Body of pancreas (tissue), 4 donors: Measurements from ENCODE around the gene MAST4. TPM values are rescaled to one million over a fixed set of nuclear protein-coding genes. Genes with fewer than 3 reads are reported as not detected.

Experiments used
- ATAC-seq: fragments of 150-250 bp; one replicate; pipeline ENCODE4 v1.9.1; 2016
- DNase-seq, 4 donors: peaks; one replicate each; pipeline ENCODE4 v3.0.0-alpha.2; 2019
- H3K27ac ChIP-seq, 4 donors: fragments of 200-600 bp; sonication (generic); 1 replicate in 3 of 4; 2 replicates in 1 of 4; pipeline versions ENCODE4 v1.5.1 to v1.6.1; 2016 to 2019; ENCODE audit warnings: mild to moderate bottlenecking in 1 of 4, mixed read lengths in 1 of 4, moderate library complexity in 1 of 4
- H3K27me3 ChIP-seq, 2 donors: fragments of 200-600 bp; sonication (generic); one replicate each; pipeline ENCODE4 v1.6.0; 2016; ENCODE audit warnings: mild to moderate bottlenecking in 1 of 2
- H3K36me3 ChIP-seq, 2 donors: fragments of 200-600 bp; sonication (generic); replicated peaks in 1 of 2; 2 replicates each; pipeline ENCODE4 v1.5.1; 2016; ENCODE audit warnings: low read depth in 2 of 2; ENCODE audit not compliant: insufficient read depth in 1 of 2
- H3K4me1 ChIP-seq: fragments of 200-600 bp; sonication (generic); one replicate; pipeline ENCODE4 v1.6.0; 2016
- H3K4me3 ChIP-seq, 2 donors: fragments of 200-600 bp; sonication (generic); 1 replicate in 1 of 2; 2 replicates in 1 of 2; pipeline ENCODE4 v1.5.1; 2016 to 2019
- H3K9me3 ChIP-seq, 3 donors: fragments of 200-600 bp; sonication (generic); 1 replicate in 2 of 3; 2 replicates in 1 of 3; pipeline ENCODE4 v1.5.1; 2016
- CTCF ChIP-seq, 7 experiments: fragments of 450-650 bp in 4 of 7; fragments of 200-600 bp in 3 of 7; sonication (generic) in 3 of 7; IDR thresholded peaks; one replicate each; pipeline ENCODE4 v1.5.1; 2016 to 2019; ENCODE audit warnings: antibody characterized with exemption in 7 of 7
- POLR2A ChIP-seq, 3 donors: fragments of 450-650 bp; IDR thresholded peaks; one replicate each; pipeline ENCODE4 v1.6.1; 2016; ENCODE audit warnings: antibody characterized with exemption in 3 of 3, mild to moderate bottlenecking in 2 of 3
- WGBS, 2 donors: methylation state at CpG; one replicate each; pipeline ENCODE4 v1.1.5; 2017; 5-methylcytosine and 5-hydroxymethylcytosine counted together
- intact Hi-C: fragments of 100-400 bp; cut with DNase I; formaldehyde crosslinking; loops from one replicate; pipeline ENCODE4 v1.15.1; 2023
- total RNA-seq, 2 donors: library from RNA; depleted of rRNA; stranded (reverse); fragments of >200 nt; gene quantifications; one replicate each; pipeline ENCODE4 v1.1.0, GENCODE V29; 2016

MAST4 gene
- total RNA-seq, 2 donors from 2014 or later = 17.9 to 29.7 TPM

DNA sequence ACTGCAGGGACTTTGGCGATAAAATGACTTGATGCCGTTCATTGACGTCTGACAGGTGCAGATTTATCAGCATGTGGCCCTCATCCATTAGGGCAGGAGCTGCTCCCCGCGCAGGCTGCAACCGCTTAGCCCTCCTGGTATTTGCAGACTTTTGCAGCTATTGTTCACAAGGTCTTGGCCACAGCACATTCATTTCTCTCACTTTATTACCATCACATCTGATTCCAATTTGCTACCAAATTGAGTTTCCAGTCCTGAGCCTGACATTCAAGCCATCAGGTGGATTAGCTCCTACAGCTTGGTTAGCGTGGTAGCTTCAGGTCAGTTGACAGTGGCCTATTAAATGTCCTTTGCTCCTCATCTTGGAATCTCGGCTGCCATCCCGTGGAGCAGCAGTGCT is 301.2 kb downstream of the MAST4 start:
- WGBS, 2 donors = 89 to 92% methylated on average over 9 of the region's 9 CpGs
- no peak for DNase-seq
- intact Hi-C loops = no loop called here

DNA sequence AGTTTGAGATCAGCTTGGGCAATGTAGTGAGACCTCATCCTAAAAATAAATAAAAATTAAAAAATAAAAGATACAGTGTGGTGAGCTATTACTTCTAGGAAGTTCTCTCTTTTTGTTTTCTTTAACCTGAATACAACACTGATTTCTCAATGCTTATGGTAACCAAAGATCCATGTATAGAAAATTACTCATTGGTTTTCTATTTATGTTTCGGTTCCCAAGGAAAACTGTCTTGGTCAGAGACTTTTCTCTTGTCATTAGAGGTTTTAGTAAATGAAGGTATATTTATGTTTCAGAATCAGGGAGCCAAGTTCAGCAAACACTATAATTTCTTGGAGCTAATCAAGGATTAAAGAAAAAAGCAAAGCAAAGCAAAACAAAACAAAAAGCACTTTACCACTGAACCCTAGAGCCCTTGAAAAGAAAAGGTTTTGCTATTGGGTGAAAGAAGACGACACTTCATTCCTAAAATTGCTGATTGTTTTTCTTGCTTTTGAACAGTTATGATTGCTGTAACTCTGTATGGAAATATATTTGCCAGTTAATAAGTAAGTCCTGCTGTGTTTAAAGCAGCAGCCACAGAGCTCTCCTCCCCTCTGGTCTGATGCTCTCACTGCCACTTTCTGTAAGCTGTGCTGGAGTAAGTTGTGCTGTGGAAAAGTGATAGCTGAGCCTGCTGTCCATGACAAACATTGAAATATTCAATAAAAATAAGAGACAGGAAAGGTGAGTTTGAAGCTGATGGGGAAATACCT is 302.2 kb downstream of the MAST4 start:
- intact Hi-C loops = no loop called here
- Histone ChIP-seq H3K9me3 (no peaks in the 10 kb centered on the region), H3K27ac (no peak overlapping the region), H3K4me3 (no peak overlapping the region), H3K4me1 (no peaks in the 10 kb centered on the region), H3K36me3 (no peaks in the 10 kb centered on the region), H3K27me3 (no peaks in the 10 kb centered on the region)
- 69 to 88% methylated on average over 2 of the region's 2 CpGs for WGBS, 2 donors
- no peak for TF ChIP-seq POLR2A (IDR thresholded peaks at IDR 0.05)
- TF ChIP-seq CTCF (IDR thresholded peaks at IDR 0.05) = no peak
- ATAC-seq = no peak
- DNase-seq = no peak

More for the DNA sequence above, 301.2 kb downstream of the MAST4 start:
- peaks cover 1% of the 10 kb centered on the region for H3K4me1 ChIP-seq
- no peak overlapping the region for H3K27ac ChIP-seq
- no peak for ATAC-seq
- H3K27me3 ChIP-seq = no peaks in the 10 kb centered on the region
- no peaks in the 10 kb centered on the region for H3K9me3 ChIP-seq
- TF ChIP-seq POLR2A (IDR thresholded peaks at IDR 0.05) = no peak
- no peak for TF ChIP-seq CTCF (IDR thresholded peaks at IDR 0.05)
- no peaks in the 10 kb centered on the region for H3K36me3 ChIP-seq
- H3K4me3 ChIP-seq = no peak overlapping the region

GRCh38 chr5:66903218-66903617 is 307.0 kb downstream of the MAST4 start:
- no peak overlapping the region for H3K4me3 ChIP-seq
- ATAC-seq (no peak), DNase-seq (no peak)
- H3K4me1 ChIP-seq = no peaks in the 10 kb centered on the region
- H3K9me3 ChIP-seq = no peaks in the 10 kb centered on the region
- H3K36me3 ChIP-seq = no peaks in the 10 kb centered on the region
- intact Hi-C loops = no loop called here
- no peaks in the 10 kb centered on the region for H3K27me3 ChIP-seq
- H3K27ac ChIP-seq = no peak overlapping the region
- WGBS, 2 donors = 91 to 97% methylated on average over 1 of the region's 1 CpG
- TF ChIP-seq CTCF (IDR thresholded peaks at IDR 0.05) (no peak), POLR2A (IDR thresholded peaks at IDR 0.05) (no peak)

DNA sequence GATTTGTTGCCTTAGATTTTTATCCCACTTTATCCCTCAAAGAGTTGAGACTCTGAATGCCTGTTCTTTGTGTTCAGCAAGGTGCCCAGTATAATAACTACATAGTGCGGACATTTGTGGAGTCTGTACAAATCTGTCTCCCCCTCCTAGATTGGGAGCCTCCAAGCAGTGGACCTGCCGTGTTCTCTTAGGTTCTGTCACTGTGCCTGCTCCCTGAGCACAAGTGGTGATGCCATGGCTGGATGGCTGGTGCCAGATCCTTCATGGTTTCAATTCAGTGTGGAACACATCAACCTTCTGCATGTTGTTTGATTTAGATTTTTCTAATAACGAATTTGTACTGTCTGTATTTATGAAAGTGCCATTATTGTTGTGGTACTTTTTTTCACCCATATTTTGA is 307.5 kb downstream of the MAST4 start:
- WGBS, 2 donors = 72 to 80% methylated on average over 3 of the region's 3 CpGs
- no peak for TF ChIP-seq CTCF (IDR thresholded peaks at IDR 0.05)
- no peak for TF ChIP-seq POLR2A (IDR thresholded peaks at IDR 0.05)
- no peaks in the 10 kb centered on the region for H3K9me3 ChIP-seq
- H3K27ac ChIP-seq = no peak overlapping the region
- no peaks in the 10 kb centered on the region for H3K36me3 ChIP-seq
- H3K4me1 ChIP-seq = no peaks in the 10 kb centered on the region
- intact Hi-C loops = no loop called here
- ATAC-seq (no peak), DNase-seq (no peak)
- no peak overlapping the region for H3K4me3 ChIP-seq
- no peaks in the 10 kb centered on the region for H3K27me3 ChIP-seq

- ATAC-seq = no peak
- WGBS, 2 donors = 20 to 33% methylated on average over 3 of the region's 3 CpGs
- H3K4me3 ChIP-seq = no peak overlapping the region
- H3K27me3 ChIP-seq = no peaks in the 10 kb centered on the region
- intact Hi-C loops = no loop called here
- H3K36me3 ChIP-seq = no peaks in the 10 kb centered on the region
- TF ChIP-seq POLR2A (IDR thresholded peaks at IDR 0.05) (no peak), CTCF (IDR thresholded peaks at IDR 0.05) (no peak)
- H3K9me3 ChIP-seq = no peaks in the 10 kb centered on the region
- no peak overlapping the region for H3K27ac ChIP-seq
- no peak for DNase-seq
- H3K4me1 ChIP-seq = no peaks in the 10 kb centered on the region
Observed at GRCh38 chr5:66904189-66904588, 308.0 kb downstream of the MAST4 start.
